Measurements from ENCODE around the gene RCN1.
"Not testable (repeated sequence)": the region's sequence is repeated elsewhere in the genome, so short reads cannot be mapped to it uniquely, and the experiment has no call there.

RCN1 gene

DNA sequence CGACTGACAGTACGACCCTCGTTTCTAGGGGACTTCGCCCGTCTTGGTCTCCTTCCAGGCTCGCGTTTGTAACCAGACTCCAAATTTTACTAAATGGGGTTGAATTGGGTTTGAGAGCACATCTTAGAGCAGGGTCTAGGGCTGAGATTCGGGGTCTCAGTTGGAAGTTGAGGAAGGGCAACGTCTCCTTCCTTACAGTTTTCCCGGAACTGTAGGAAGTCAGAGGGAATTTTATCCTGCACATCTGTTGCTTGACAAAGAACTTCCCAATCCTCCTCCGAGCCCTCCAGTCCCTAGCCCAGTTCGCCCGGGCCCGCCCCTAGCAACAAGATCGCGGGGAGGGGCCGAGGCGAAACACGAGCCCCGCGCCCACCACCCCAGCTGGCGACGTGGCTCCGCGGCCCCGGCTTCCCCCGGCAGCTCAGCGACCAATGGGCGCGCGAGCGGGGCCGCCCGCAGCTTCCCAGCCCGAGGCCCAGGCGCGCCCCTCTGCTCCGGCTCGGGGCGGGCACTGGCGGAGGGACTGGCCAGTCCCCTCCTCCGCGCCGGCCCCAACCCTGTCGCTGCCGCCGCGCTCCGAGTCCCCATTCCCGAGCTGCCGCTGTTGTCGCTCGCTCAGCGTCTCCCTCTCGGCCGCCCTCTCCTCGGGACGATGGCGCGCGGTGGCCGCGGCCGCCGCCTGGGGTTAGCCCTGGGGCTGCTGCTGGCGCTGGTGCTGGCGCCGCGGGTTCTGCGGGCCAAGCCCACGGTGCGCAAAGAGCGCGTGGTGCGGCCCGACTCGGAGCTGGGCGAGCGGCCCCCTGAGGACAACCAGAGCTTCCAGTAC lies at the start of gene RCN1:
RCN1 (plus strand) TSS at position 530 of the 826 bp plus-strand sequence; CDS start at position 653, 123 bp downstream.
- DNase-seq = peak; percentile 22 to 25

DNA sequence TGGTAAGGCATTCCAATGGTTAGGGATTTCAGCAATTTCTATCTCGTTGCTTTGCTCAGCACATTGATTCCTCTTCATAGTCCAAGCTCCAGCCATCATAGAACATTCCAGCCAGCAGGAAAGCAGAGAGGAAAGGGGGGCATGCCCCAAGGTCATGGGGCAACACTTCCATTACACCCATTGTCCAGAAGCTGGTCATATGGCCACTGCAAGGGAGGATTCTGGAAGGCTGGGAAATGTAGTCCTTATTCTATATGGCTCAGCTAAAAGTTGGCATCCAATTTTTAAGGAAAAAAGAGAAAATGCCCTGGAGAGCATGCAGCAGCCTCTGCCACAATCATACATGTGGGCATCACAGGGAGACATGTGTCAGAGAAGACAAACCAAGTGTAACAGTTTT lies 47.1 kb upstream of the RCN1 start:
- DNase-seq = no peak

- no peak for DNase-seq
Observed at GRCh38 chr11:32044158-32044863, 46.6 kb upstream of the RCN1 start.

DNA sequence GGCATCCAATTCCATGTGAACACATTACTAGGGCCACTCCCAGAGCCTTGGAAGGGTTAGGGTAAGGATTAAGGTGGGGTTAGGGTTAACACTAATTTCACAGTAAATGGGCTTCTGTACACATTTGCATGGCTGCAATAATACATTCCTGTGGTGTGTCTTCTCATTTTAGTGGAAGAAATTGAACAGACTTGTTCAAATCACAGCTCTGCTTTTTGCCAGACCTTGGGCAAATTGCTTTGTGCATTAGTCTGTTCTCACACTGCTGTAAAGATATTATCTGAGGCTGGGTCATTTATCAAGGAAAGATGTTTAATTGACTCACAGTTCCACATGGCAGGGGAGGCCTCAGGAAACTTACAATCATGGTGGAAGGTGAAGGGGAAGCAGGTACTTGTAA lies 45.4 kb upstream of the RCN1 start:
- no peak for DNase-seq

- no peak for DNase-seq
Observed at GRCh38 chr11:32050264-32050663, 40.6 kb upstream of the RCN1 start.

- peak; percentile 22 to 43 for DNase-seq
Observed at GRCh38 chr11:32052215-32052614, 38.7 kb upstream of the RCN1 start.

DNA sequence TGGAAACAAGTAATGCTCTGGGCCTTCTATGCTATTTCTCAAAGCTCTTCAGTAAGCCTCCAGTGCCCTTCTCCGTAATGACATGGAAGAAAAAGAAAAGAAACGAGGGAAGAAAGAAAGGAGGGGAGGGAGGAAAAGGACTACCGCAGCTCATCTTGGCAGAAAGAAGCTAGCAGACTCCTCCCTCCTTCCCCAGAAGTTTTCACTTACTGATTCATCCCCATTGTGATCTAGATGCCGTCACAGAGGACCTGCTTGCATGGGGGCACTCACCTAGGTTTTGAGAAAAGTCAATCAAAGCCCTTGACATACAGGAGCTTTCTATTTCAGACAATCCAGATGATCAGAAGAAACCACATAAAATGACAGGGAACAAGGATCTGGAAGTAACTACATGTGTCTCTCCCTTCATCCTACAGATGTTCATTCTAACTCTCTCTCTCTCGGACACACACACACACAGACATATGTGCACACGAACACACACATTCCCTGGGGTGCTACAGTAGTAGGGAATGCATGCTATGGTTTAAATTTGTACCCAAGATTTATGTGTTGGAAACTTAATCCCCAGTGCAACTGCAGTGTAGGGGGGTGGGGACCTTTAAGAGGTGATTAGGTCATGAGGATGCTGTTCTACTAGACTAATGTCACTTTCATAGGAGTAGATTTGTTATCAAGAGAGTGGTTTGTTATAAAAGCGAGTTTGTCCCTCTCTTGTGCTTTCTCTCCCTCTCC lies 37.6 kb upstream of the RCN1 start:
- no peak for DNase-seq

- no peak for DNase-seq
Observed at GRCh38 chr11:32055861-32056260, 35.0 kb upstream of the RCN1 start.

DNA sequence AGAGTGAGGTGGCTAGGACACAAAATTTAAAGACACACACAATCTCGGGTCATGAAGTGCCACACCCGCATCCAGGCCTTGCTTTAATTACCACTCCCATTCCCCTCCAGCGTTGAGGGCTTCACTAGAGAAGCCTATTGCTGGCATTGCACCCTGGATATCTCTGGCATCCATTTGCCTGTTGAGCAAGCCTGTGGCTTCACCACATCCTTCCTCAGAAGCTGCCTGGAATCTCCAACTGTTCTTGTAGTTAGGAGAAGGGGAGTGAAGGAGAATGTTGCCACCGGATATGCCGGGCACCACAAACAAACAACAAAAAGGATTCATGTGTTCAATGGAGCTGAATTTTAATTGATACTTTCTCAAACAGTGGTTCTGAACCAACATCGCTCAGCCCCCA lies 34.4 kb upstream of the RCN1 start:
- peak; percentile 26 to 44 for DNase-seq

- no peak for DNase-seq
Observed at GRCh38 chr11:32059686-32060462, 31.0 kb upstream of the RCN1 start.

DNA sequence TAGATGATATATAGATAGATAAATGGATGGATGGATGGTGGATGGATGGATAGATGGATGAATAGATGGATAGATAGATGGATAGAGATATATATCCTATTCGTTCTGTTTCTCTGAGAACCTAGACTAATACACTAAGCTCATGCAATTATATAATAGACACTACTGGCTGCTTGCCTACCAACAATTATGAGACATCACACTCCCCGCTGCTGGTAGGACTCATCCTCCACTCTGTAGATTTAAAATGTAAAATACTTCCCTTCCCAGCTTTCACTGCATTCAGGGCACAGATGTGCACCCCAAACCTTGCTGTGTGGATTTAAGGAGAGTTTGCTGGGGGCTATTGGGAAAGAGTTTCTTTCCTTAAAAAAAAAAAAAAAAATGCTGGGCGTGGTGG lies 28.3 kb upstream of the RCN1 start:
- no peak for DNase-seq

- not testable (repeated sequence) for DNase-seq
Observed at GRCh38 chr11:32063031-32063430, 27.8 kb upstream of the RCN1 start.

DNA sequence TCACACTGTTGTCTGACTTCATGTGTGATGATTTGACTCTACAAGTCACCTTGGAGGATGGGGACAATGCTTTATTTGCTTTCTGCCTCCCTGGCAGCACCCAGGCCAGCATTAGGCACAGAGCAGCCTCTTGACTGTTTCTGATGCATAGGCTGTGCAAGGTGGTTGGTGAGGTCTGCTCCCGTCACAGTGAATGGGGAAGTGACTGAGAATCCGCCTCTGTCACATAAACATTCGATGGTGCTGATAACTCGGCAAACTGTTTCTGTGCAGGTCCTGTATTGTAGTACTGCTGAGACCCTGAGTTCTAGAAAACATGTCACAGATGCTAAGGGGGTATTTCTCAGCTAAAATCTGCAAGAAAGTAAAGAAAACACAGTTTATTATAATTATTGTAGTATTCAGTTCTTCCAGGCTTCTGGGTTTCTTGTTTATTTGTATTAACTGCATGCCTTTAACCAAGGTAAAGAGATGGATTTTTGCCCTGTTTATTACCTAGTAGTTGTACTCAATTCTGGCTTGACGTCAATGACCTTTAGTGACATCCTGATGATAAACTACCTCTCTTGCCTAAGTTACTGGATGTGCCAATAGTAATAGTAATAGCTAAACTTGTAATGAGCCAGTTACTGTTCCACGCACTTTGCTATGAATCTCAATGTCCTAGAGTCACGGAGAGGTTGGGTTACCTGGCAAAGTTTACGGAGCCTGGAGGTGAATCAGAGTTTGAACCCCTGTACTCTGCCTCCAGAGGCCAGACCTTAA lies 24.8 kb upstream of the RCN1 start:
- no peak for DNase-seq

DNA sequence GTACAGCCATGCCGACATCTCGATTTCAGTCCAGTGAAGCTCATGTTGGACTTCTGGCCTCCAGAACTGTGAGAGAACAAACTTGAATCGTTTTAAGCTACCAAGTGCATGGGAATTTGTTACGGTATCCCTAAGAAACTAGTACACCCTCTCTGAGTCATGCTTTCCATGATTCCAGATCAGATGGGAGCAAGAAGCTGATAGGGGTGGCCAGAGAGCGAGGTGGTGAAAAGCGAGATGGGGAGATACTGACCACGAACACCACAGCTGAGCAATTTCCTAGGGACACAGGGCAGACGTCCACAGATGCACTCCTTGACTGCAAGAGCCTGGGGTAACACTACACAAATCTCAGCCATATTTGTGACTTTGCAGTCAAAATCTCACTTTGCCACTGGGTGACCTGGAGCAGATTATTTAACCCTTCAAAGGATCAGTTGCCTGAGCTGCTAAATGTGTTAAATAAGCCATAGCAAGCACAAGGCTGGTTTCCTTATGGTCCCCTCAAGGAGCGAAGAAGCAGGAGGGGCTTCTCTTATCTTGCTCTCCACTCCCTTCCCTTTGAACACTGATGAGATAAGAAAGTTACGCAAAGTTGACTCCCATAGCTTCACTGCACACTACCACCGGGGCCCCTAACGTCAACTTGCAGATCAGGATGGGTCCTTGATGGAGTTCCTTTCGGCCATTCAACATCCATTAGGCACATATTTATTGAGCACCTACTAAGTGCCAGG lies 22.6 kb upstream of the RCN1 start:
- no peak for DNase-seq

DNA sequence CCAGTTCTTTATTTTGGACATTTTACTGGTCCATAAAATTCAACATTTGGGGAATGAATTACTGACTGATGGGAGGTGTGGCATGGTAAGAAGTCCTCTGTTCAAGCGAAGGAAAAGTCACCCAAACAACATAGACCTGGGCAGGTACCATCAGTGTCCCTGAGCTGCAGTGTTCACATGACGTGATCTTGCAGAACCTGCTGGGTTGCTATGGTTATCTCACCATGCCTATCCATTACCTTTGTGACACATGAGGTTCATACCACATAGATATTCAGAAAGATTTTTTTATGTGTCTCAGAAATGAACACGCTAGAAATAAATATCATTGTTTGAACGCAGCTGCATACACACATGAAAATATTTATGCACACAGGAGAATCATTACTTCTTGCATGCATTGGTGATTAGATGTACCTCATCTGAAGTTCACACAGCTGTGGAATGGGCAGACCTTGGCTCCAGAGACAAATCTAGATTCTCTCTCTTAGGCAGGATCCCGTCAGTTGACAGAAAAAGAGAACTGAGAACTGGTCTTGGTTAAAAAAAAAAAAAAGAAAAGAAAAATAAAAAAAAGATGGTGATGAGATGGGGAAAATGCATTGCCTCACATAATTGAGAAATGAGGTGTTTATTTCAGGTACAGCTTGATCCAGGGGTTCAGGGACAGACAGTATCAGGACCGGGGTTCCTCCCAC lies 21.4 kb upstream of the RCN1 start:
- DNase-seq = no peak

GRCh38 chr11:32070692-32071091 lies 20.2 kb upstream of the RCN1 start:
- DNase-seq = no peak

- no peak for DNase-seq
Observed at GRCh38 chr11:32071811-32072210, 19.1 kb upstream of the RCN1 start.

DNA sequence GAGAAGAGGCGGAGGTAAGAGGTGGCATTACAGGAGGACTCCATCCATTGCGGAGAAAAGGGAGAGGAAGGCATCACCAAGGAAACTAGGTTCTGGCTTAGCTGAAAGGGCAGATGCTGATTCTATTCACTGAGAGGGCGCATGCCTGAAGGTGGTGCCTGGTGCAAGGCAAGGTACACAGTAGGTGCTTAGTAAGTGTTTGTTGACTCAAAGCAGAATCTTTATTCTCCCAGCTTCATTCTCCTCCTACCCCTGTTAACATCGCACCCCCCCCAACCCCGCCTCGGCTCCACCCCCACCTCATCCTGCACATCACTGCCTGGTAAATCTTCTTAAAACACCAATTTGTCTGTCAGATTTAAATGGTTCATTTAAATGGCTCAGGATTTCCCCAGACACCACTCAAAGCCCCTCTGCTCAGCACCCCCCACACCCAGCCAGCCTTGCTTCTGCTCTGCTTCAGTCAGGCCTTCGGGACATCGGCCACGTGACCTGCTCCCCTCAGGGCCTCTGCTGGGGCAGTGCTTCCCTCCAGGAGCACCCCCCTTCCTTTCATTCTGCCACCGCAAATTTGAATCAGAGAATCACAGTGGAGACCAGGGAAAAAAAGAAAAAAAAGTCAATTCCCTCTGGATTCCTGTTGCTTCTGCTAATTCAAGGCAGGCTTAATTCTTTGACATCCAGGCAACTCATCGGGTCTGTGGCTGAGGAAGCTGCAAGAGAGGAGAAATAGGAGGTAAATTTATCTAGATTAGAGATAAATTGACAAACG lies 17.8 kb upstream of the RCN1 start:
- no peak for DNase-seq

- DNase-seq = no peak
Observed at GRCh38 chr11:32073644-32074026, 17.2 kb upstream of the RCN1 start.

- DNase-seq = no peak
Observed at GRCh38 chr11:32079553-32079952, 11.3 kb upstream of the RCN1 start.

Measured in AML-193 (cell line).